ENCODE measurements around the gene MAEA. TPM values are rescaled to one million over a fixed set of nuclear protein-coding genes. Genes with fewer than 3 reads are reported as not detected.
A peak's percentile ranks its signal among the peaks of the same experiment; 100 is the strongest.

The MAEA gene
- total RNA-seq, 1 donor from 2014 or later, result 46.8 TPM

GRCh38 chr4:1249148-1249730 lies 40.5 kb upstream of the MAEA start:
- peak; percentile 95 for DNase-seq (ENCODE audit: low spot score)

- peak; percentile 89 for DNase-seq (ENCODE audit: low spot score)
Observed at GRCh38 chr4:1249731-1250526, 39.8 kb upstream of the MAEA start.

DNA sequence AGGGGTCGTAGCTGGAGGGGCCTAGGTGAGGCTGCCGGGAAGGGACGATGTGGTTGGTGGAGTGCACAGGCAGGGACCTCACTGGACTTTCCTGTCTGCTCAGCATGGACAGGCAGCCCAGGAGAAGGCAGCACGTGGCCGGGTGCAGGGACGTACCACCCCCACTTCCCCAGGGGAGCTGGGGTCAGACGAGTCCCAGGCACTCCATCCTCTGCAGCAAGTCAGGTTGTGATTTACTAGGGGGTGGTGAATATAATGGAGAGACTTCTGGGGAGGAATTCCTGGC lies 39.2 kb upstream of the MAEA start:
- peak; percentile 59 for DNase-seq (ENCODE audit: low spot score)

DNA sequence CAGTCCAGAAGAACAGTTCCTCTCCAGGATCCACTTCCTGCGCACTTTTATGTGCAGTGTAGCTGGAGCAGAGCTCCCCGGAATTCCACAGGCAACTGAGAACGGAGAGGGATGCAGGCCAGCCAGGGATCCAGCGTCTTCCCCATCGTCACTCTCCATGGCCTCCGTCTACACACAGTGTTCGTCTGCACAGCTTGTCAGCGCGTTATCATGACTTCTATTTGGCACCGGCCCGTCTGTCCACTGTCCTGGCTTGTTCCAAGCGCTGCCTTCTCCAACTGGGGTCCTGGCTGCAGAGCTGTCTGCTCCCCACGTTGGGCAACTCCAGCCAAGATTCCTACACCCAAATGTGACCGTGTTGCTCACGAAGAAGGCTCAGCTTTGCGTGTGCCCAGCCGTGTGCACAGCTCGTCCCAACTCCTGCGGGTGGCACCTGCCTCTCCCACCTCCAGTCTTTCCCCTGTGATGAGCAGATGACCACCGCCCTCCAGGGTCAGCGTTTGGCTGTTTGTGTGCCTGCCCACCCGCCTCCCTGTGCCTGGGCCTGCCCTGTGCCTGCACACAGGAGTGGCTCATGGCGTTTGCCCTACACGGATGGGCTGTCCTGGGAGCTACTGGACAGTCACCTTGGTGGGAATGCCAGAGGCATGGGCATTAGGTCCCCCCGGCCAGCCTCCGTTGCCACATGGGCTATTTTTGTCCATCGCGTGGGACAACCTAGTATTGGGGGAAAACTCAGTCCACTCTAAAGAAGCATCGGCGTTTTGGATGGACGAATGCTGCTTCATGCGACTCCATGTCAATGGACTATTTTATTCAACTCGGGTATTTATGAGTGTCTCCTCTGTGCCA lies 38.5 kb upstream of the MAEA start:
- DNase-seq (ENCODE audit: low spot score), result peak; percentile 64

DNA sequence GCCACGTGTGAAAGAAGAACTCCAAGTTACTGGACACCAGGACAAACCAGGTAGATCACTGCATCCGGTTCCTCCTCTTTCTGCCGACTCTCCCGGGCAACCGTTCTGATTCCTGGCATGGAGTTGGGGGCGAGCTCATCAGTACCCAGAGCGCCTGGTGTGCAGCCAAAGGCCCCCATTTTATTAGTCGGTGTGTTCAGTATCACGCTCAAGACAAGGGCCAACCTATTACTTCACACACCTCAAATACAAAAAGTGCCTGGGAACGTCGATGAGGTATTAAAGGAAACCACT lies 38.0 kb upstream of the MAEA start:
- DNase-seq (ENCODE audit: low spot score), result no peak

GRCh38 chr4:1252928-1253492 lies 36.7 kb upstream of the MAEA start:
- peak; percentile 18 for DNase-seq (ENCODE audit: low spot score)

- peak; percentile 35 for DNase-seq (ENCODE audit: low spot score)
Observed at GRCh38 chr4:1253831-1254230, 35.9 kb upstream of the MAEA start.

DNA sequence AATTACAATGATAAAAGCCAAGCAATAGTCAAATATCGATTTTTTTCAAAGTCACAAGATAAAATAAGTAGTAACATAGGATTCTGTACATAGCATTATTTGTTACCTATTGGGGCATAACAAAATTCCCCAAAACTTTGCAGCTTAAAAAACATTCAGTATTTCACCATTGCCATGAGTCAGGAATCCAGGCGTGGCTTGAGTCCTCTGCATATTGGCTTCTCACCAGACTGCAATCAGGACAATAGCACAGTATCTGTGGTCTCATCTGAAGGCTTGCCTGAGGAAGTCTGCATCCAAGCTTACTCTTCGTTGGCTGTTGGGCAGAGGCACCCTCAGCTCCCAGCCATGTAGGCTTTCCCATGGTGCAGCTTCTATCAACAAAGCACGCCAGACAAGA lies 34.5 kb upstream of the MAEA start:
- DNase-seq (ENCODE audit: low spot score), result peak; percentile 22

GRCh38 chr4:1255699-1256098 lies 34.0 kb upstream of the MAEA start:
- DNase-seq (ENCODE audit: low spot score), result no peak

DNA sequence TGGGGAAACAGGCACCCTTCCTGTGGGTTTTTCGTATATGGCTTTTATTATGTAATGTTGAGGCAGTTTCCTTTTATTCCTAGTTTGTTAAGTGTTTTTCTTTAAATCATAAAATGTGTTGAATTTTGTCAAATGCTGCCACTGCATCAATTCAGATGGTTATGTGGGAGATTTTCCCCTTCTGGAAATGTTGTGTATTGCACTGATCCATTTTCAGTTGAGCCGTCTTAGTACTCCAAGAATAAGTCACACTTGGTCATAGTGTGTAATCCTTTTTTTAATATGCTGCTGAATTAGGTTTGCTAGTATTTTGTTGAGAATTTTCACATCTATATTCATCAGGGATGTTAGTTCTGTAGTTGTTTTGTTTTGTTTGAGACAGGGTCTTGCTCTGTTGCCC lies 31.2 kb upstream of the MAEA start:
- DNase-seq (ENCODE audit: low spot score), result no peak

DNA sequence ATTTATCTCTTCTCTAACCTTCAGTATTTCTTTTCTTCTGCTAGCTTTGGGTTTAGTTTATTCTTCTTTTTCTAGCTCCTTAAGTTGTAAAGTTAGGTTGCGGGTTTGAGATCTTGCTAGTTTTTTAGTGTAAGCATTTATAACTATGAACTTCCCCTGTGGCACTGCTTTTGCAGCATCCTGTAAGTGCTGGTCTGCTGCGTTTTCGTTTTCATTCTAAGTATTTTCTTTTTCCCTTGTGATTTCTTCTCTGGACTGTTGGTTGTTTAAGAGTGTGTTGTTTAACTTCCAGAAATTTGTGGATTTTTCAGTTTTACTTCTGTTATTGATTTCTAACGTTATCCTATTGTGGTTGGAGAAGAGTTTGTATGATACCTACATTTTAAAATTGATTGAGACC lies 29.7 kb upstream of the MAEA start:
- no peak for DNase-seq (ENCODE audit: low spot score)

DNA sequence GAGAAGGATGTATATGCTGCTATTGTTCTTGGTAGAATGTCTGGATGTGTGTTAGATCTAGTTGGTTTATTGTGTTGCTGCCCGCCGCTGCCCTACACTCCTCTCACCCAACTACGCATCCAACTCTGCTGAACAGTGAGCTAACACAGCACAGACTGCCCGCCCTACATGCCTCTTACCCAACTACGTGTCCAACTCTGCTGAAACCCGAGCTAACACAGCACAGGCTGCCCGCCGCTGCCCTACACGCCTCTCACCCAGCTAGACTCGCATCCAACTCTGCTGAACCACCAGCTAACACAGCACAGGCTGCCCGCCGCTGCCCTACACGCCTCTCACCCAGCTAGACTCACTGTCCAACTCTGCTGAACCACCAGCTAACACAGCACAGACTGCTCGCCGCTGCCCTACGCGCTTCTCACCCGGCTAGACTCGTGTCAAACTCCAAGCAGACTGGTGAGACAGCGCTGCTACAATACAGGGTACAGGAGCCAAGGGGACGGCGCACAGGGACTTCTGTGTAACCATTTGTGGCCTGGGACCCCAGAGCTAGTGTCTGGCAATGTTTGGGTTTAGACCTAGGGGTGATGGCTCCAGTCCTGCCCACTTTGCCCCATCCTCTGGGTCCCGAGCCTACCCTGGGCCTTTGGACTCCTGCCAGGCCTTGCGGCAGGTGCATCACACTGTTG lies 29.1 kb upstream of the MAEA start:
- DNase-seq (ENCODE audit: low spot score), result peak; percentile 51

- DNase-seq (ENCODE audit: low spot score), result peak; percentile 67
Observed at GRCh38 chr4:1261107-1261928, 28.4 kb upstream of the MAEA start.

DNA sequence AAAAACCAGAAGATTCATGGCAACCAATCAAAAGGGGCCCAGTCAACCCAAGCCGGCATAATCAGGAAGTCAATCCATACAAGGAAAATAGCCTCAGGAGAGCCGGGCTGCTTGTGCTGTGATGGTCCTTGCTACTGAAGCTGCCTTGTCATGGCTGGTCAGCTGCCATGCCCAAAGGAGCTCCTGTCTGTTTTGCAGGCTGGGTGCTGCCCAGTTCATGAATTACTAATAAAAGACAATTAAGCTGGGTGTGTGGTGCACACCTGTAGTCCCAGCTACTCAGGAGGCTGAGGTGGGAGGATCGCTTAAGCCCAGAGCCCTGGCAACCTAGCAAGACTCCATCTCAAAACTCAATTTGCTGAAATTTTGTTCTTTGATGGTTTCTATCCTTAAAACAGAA lies 24.7 kb upstream of the MAEA start:
- DNase-seq (ENCODE audit: low spot score), result peak; percentile 49

DNA sequence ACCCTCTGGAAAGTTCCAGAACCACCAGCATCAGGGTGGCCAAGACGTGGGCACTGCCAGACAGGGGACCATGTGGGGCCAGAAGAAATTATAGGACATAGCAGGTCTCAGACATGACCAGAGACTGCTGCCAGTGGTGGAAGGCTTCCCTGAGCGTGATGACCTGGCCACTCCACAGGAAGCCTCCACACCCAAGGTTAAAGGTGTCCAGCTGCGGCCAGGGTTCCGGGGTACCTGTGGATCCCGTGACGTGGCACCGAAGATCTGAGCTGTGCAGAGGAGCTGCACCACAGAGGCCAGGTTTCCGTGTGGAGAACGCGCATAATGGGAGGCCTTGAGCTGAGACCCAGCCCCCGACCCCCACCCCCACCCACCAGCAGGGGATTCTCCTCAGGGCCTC lies 24.3 kb upstream of the MAEA start:
- DNase-seq (ENCODE audit: low spot score), result peak; percentile 77

- DNase-seq (ENCODE audit: low spot score), result no peak
Observed at GRCh38 chr4:1266881-1267763, 22.6 kb upstream of the MAEA start.

DNA sequence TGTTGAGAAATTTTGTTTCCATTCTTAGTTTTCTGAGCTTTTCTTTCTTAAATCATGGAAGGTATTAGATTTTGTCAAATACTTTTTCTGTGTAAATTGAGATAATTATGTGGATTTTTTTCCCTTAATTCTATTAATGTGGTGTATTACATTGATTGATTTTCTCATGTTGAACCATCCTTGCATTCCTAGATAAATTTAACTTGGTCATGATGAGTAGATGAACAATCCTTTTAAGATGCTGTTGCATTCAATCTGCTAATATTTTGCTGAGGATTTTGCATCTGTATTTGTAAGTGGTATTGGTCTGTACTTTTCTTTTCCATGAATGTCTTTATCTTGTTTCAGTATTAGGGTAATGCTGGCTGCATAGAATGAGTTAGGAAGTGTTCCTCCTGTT lies 20.5 kb upstream of the MAEA start:
- DNase-seq (ENCODE audit: low spot score), result no peak

- peak; percentile 4 for DNase-seq (ENCODE audit: low spot score)
Observed at GRCh38 chr4:1271686-1272085, 18.0 kb upstream of the MAEA start.

GRCh38 chr4:1274871-1275270 lies 14.8 kb upstream of the MAEA start:
- DNase-seq (ENCODE audit: low spot score), result no peak

- DNase-seq (ENCODE audit: low spot score), result no peak
Observed at GRCh38 chr4:1276984-1277383, 12.7 kb upstream of the MAEA start.
